ENCODE measurements around the gene PLXNA4.

Gene PLXNA4

GRCh38 chr7:132149436-132150304 lies 426.6 kb downstream of the PLXNA4 start:
- DNase-seq (ENCODE audit: low read depth in 2 of 2) = no peak

- DNase-seq (ENCODE audit: low read depth in 2 of 2) = no peak
Observed at GRCh38 chr7:132148876-132149275, 427.4 kb downstream of the PLXNA4 start.

- DNase-seq (ENCODE audit: low read depth in 2 of 2) = no peak
Observed at GRCh38 chr7:132145466-132145865, 430.8 kb downstream of the PLXNA4 start.

DNA sequence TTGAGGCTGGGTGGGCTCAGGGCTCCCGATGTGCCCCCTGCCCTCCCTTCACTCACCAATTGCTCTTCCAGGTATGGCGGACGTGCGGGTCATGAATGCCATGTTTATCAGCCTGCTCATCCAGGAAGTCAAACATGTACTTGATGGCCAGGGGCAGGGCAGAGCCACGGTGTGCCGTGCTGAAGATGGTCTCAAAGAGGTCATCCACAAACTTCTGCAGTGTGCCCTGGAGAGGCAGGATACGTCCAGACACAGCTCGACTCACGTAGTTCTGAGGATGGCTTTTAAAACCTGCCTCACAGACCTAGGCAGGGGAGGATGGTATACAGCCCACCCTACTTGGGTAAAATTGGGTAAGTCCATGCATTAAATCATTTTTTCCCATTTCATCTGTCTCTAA lies 431.2 kb downstream of the PLXNA4 start:
- DNase-seq (ENCODE audit: low read depth in 2 of 2) = no peak

DNA sequence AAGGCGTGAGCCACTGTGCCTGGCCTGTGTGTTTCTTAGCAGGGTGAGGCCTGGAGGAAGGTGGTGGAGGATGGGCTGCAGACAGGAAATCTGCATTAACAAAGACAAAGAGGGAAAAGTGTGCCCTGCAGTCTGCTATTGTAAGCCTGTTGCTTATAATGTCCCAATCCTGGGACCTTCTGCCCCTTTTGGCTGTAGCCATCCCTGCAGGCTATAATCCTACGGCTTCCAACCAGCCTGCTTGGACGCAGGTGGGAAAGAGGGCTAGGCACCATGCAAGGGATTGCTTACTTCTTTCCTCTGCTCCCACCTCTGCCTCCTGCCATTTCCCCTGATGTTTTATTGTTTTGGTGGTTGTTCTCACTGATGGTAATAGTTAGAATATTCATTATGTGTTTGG lies 434.3 kb downstream of the PLXNA4 start:
- DNase-seq (ENCODE audit: low read depth in 2 of 2) = no peak

GRCh38 chr7:132141109-132141508 lies 435.2 kb downstream of the PLXNA4 start:
- no peak for DNase-seq (ENCODE audit: low read depth in 2 of 2)

DNA sequence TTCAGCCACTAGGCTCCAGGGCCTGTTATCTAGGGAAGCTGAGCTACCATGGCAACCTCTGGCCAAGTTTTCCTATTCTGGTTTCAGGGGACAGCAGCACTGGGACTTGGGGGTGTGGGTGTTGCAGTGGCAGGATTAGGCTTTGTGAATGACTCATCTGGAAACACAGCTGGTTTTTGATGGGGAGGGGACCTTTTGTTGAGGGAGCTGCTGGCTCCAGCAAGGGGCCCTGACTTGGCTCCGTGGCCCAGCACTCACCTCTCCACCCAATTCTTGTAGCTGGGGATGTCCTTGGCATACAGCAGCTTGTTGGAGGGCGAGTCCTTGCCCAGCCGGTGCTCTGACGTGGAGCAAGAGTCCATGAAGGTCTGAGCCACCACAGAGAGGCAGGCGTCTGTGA lies 435.9 kb downstream of the PLXNA4 start:
- DNase-seq (ENCODE audit: low read depth in 2 of 2) = no peak

DNA sequence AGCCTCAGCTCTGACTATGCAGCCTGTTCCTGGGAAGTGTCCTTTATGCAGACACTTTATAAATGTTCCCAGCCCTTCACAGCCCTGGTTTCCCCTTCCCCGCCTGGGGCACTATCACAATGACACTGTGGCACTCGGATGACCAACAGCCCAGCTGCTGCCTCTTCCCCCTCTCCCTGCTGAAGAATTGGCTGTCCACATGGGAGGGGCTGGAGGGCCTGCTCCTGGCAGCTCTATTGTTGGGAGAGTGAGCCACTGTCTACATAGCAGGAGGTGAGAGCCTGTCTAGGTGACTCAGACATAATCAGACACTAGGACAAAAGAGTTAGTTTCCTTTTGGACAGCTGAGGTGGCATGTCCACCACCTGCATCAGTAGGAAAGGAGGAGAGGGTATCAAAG lies 437.5 kb downstream of the PLXNA4 start:
- DNase-seq (ENCODE audit: low read depth in 2 of 2) = no peak

DNA sequence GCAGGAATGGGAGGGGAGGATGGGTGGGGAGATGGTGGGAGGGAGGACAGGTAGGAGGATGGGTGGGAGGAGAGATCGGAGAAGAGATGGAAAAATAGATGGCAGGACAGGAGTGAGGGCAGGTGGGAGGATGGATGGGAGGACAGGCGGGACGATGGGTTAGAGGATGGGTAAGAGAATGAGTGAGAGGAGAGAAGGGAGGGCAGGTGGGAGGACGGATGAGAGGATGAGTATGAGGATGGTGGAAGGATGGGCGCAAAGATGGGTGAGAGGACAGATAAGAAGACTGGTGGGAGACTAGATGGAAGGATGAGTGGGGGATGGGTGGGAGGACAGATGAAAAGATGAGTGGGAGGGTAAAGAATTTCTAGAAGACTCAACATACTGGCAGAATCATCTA lies 438.6 kb downstream of the PLXNA4 start:
- no peak for DNase-seq (ENCODE audit: low read depth in 2 of 2)

DNA sequence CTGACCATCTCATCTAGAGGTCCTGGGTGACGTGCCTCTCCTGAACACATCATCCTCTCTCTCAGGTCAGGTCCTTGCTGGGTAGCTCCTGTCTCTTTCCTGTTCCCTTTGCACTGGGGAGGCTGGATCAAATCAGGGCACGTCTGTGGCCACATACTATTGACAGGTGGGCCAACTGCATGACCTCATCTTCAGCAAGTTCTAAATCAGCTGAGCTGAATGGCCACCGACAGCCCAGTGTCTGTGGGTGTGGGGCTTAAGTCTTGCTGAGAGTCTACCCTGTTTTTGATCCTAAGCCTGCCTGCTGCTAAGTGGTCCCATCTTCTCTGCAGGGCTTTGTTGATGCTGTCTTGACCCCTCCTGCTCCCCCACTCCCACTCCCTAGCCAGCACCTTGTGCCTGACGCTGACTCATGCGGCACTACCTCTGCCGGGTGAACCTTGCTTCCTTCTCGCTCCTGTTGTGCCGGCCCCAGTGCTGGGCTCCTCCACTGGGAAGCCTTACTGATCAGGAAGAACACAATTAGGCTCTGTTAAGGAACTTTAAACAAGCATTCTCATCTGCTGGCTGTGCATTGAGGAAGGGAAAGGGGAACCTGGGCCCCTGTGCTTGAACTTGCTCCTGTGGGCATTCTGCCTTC lies 440.4 kb downstream of the PLXNA4 start:
- no peak for DNase-seq (ENCODE audit: low read depth in 2 of 2)

DNA sequence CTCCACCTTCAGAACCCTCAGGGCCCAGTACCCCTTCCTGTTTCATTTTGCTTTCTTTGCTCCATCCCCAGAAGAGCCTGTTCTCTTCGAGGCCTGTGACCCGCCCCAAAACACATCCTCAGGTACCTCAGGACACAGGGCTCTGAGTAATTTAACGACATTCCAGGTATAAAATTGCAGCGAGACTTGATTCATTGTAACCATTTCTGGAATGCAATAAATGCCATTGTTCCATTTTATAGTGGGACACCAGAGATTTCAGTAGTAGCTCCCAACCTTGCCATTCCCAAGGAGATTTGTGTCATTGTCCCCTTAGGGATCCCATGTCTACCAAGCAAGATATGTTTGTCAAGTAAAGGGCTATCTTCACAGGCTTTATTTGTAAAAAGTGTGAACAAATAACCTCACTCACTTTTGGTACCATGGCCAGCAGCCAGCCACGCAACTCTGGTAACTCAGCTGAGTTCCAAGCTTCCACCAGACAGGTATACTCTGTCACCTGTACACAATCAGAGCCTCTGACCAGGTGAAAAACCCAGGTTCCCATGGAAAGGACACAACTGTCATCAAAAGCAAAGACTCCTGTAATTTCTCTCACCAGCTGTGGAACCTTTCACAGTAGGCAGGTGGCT lies 441.3 kb downstream of the PLXNA4 start:
- DNase-seq (ENCODE audit: low read depth in 2 of 2) = no peak

DNA sequence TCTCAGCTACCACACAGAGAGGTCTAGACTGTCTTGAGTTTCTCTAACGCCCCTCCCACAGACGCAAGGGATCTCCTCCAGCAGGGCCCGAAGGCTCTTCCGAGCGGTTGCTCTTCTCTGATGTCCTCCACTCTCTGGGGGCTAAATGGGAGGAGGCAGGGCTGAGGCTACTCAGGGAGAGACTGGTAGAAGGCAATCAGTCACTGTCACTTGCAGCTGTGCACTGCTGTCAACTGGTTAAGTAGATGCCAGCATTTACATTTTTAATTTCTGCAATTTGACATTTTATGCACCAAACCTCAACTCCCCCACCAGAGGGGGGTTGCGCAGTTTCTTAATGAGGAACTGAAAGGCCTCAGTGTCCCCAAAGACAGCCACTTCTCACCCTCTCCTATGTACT lies 442.8 kb downstream of the PLXNA4 start:
- DNase-seq (ENCODE audit: low read depth in 2 of 2) = no peak

DNA sequence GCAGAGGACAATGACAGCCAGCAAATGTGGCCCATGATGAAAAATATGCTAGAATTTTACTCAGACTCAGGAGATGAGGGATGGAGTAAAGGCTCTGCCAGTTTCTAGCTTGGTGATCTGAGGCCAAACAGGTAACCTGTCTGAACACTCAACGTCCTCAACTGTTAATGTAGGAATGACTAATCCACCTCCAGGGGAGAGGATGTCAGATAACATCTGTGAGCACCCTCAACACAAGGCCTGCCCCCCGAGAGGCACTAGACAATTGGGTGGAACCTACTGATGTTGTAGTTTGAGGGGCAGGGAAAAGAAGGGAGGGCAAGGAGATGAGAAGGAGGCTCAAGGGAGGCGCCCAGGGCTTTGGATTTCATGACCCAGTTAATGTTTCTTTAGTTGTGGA lies 445.1 kb downstream of the PLXNA4 start:
- DNase-seq (ENCODE audit: low read depth in 2 of 2) = no peak

GRCh38 chr7:132130497-132130896 lies 445.8 kb downstream of the PLXNA4 start:
- no peak for DNase-seq (ENCODE audit: low read depth in 2 of 2)

GRCh38 chr7:132125872-132126595 lies 450.2 kb downstream of the PLXNA4 start:
- no peak for DNase-seq (ENCODE audit: low read depth in 2 of 2)

- DNase-seq (ENCODE audit: low read depth in 2 of 2) = no peak
Observed at GRCh38 chr7:132125096-132125495, 451.2 kb downstream of the PLXNA4 start.

- DNase-seq (ENCODE audit: low read depth in 2 of 2) = no peak
Observed at GRCh38 chr7:132124575-132124974, 451.7 kb downstream of the PLXNA4 start.

DNA sequence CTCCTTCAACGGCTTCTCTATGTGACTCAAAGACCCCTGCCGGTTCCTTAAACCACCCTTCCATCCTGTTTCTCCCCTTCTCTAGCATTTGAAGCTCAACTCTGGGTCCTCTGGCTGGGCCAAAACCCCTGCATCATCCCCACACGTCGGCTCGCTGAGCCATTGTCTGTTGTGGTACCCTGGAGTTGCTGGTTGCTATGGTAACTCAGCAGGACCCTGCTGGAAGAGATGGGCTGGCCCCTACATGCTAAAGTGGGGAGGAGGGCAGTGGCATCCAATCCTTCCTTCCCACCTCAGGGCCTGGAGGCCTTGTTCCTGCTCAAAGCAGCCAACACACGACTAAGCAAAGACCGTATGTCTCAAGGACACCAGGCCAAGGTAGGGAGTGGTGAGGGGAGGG lies 452.5 kb downstream of the PLXNA4 start:
- no peak for DNase-seq (ENCODE audit: low read depth in 2 of 2)

GRCh38 chr7:132122901-132123300 lies 453.4 kb downstream of the PLXNA4 start:
- DNase-seq (ENCODE audit: low read depth in 2 of 2) = no peak

GRCh38 chr7:132121987-132122386 lies 454.3 kb downstream of the PLXNA4 start:
- DNase-seq (ENCODE audit: low read depth in 2 of 2) = no peak

- DNase-seq (ENCODE audit: low read depth in 2 of 2) = no peak
Observed at GRCh38 chr7:132118641-132119040, 457.6 kb downstream of the PLXNA4 start.

DNA sequence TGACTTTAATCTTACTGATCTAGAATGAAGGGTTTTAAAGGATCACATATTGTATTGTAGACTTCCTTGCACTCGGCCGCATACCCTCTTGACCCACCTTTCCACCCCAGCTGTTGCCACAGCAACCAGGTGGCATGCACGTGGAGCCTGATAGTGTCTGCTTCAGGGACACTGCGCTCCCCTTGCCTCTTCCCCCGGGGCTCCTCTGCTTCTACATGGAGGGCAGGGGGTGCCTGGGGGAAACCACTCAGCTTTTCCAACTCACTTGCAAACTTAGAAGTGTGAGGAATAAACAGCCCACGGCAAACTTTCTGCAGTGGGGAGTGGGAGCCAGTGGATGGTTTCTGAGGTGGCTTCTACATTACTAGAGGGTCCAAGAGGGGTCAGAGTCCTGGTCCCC lies 458.6 kb downstream of the PLXNA4 start:
- DNase-seq (ENCODE audit: low read depth in 2 of 2) = no peak

Measured in stimulated activated CD4-positive, alpha-beta T cell treated with anti-CD3 and anti-CD28 coated beads, Interleukin-12 subunit alpha, Interleukin-12 subunit beta, amount 100 ng/mL, for 24 hours (primary cell).